H1 (cell line): ENCODE data around the gene RAB3GAP2.

Source experiments
- ATF3 ChIP-seq: IDR thresholded peaks from 2 replicates; pipeline ENCODE4 v1.6.1; 2011; ENCODE audit warnings: low read depth, mild to moderate bottlenecking, low read length; ENCODE audit not compliant: insufficient read depth
- BRCA1 ChIP-seq: IDR thresholded peaks from 2 replicates; pipeline ENCODE4 v1.6.1; 2012; ENCODE audit warnings: low read depth, low read length, improper control_type of control experiment
- NANOG ChIP-seq: IDR thresholded peaks from 2 replicates; pipeline ENCODE4 v1.6.1; 2011; ENCODE audit warnings: low read length, low read depth, mild to moderate bottlenecking, inconsistent platforms; ENCODE audit not compliant: insufficient read depth, poor library complexity, severe bottlenecking
- POLR2A ChIP-seq, 2 experiments: IDR thresholded peaks; 1 replicate in 1 of 2; 2 replicates in 1 of 2; pipeline ENCODE4 v1.6.1; 2011; ENCODE audit warnings: low read depth in 2 of 2, low read length in 2 of 2, mild to moderate bottlenecking in 2 of 2; ENCODE audit errors: control extremely low read depth in 1 of 2
- POLR2AphosphoS5 ChIP-seq: IDR thresholded peaks from 2 replicates; pipeline ENCODE4 v1.6.1; 2011; ENCODE audit warnings: low read depth, low read length
- RAD21 ChIP-seq, 2 experiments: IDR thresholded peaks in 1 of 2; conservative IDR thresholded peaks in 1 of 2; 2 replicates each; pipeline ENCODE4 v1.6.1; 2011; ENCODE audit warnings: low read depth in 2 of 2, low read length in 2 of 2, improper control_type of control experiment in 1 of 2, inconsistent platforms in 1 of 2, mild to moderate bottlenecking in 1 of 2, moderate library complexity in 1 of 2
- SP2 ChIP-seq: IDR thresholded peaks from 2 replicates; pipeline ENCODE4 v1.6.1; 2012; ENCODE audit warnings: mild to moderate bottlenecking, low read length, inconsistent platforms
- TEAD4 ChIP-seq: IDR thresholded peaks from 2 replicates; pipeline ENCODE4 v1.6.1; 2012; ENCODE audit warnings: low read depth, low read length, inconsistent platforms, mixed read lengths
- TF ChIP-seq, protein P1 (sequence below), 3 experiments: IDR thresholded peaks; 1 replicate in 2 of 3; 2 replicates in 1 of 3; pipeline versions ENCODE4 v1.5.1 to v1.6.1; 2011; ENCODE audit warnings: low read length in 3 of 3, mild to moderate bottlenecking in 3 of 3, inconsistent platforms in 2 of 3, low read depth in 1 of 3, moderate library complexity in 1 of 3; ENCODE audit not compliant: insufficient read depth in 1 of 3; ENCODE audit errors: control extremely low read depth in 1 of 3

GRCh38 chr1:220269036-220269435 lies 3.2 kb downstream of the RAB3GAP2 start:
- TF ChIP-seq, protein P1, sequence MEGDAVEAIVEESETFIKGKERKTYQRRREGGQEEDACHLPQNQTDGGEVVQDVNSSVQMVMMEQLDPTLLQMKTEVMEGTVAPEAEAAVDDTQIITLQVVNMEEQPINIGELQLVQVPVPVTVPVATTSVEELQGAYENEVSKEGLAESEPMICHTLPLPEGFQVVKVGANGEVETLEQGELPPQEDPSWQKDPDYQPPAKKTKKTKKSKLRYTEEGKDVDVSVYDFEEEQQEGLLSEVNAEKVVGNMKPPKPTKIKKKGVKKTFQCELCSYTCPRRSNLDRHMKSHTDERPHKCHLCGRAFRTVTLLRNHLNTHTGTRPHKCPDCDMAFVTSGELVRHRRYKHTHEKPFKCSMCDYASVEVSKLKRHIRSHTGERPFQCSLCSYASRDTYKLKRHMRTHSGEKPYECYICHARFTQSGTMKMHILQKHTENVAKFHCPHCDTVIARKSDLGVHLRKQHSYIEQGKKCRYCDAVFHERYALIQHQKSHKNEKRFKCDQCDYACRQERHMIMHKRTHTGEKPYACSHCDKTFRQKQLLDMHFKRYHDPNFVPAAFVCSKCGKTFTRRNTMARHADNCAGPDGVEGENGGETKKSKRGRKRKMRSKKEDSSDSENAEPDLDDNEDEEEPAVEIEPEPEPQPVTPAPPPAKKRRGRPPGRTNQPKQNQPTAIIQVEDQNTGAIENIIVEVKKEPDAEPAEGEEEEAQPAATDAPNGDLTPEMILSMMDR (IDR thresholded peaks at IDR 0.05; ENCODE audit: control extremely low read depth in 1 of 3, insufficient read depth in 1 of 3, low read depth in 1 of 3, low read length in 3 of 3): no peak
- no peak for TF ChIP-seq POLR2A (IDR thresholded peaks at IDR 0.05; ENCODE audit: control extremely low read depth in 1 of 2, low read depth in 2 of 2, low read length in 2 of 2)
- TF ChIP-seq ATF3: no peak
- no peak for TF ChIP-seq SP2
- no peak for TF ChIP-seq BRCA1
- TF ChIP-seq RAD21 (IDR thresholded peaks at IDR 0.05 in 1 of 2, conservative IDR thresholded peaks at IDR 0.05 in 1 of 2; ENCODE audit: low read depth in 2 of 2, low read length in 2 of 2): no peak
- no peak for TF ChIP-seq NANOG
- no peak for TF ChIP-seq TEAD4
- no peak for TF ChIP-seq POLR2AphosphoS5
